Measurements from ENCODE around the gene COL1A2. TPM values are rescaled to one million over a fixed set of nuclear protein-coding genes. Genes with fewer than 3 reads are reported as not detected.

COL1A2 gene
- total RNA-seq, 2 donors from 2014 or later = 67.0 to 228 TPM

- Histone ChIP-seq H3K4me1 (no peaks in the 10 kb centered on the region), H3K36me3 (no peaks in the 10 kb centered on the region), H3K4me3 (no peak overlapping the region), H3K9me3 (no peaks in the 10 kb centered on the region), H3K27me3 (no peaks in the 10 kb centered on the region), H3K27ac (no peak overlapping the region)
- TF ChIP-seq CTCF (IDR thresholded peaks at IDR 0.05) = no peak
- DNase-seq (ENCODE audit: low spot score) = no peak
Measured at GRCh38 chr7:94354953-94355352, 39.7 kb upstream of the COL1A2 start.

- Histone ChIP-seq H3K36me3 (no peaks in the 10 kb centered on the region), H3K4me1 (no peaks in the 10 kb centered on the region), H3K27ac (no peak overlapping the region), H3K4me3 (no peak overlapping the region), H3K27me3 (no peaks in the 10 kb centered on the region), H3K9me3 (no peaks in the 10 kb centered on the region)
- TF ChIP-seq CTCF (IDR thresholded peaks at IDR 0.05) = no peak
- no peak for DNase-seq (ENCODE audit: low spot score)
Measured at GRCh38 chr7:94355454-94355853, 39.2 kb upstream of the COL1A2 start.

DNA sequence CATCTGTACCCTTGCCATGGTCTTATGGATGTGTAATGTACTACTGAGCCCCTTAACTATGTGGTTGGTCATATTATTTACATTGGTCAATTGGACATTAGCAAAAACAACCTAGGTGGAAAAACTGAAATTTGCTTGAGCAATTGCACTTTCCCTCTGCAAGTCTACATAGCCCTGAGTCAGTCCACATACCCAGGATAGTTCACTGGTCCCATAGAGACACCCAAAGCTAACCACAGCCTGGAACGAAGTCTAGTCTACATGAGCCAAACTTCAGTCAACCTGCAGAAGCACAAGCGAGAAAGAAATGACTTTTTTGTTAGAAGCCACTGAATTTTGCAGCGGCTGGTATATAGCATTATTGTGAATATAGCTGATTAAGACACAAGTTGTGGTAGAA lies 37.6 kb upstream of the COL1A2 start:
- no peak for DNase-seq (ENCODE audit: low spot score)
- no peaks in the 10 kb centered on the region for H3K36me3 ChIP-seq
- TF ChIP-seq CTCF (IDR thresholded peaks at IDR 0.05) = no peak

DNA sequence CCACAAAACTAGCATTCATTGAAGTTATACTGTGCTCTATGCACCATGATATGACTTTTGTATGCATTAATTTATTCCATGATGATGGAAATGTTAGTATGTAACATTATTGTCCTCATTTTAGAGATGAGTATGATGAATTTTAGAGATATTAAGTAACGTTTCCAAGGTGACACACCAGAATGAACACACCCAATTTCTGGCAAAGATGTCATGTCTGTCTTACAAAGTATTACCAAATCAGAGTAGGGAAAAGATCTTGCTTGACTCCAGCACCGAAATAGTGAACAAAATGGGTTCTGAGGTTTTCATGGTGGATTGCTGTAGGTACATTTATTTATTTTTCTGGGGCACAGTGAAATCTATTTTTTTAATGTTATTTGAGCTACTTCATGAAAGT lies 33.8 kb upstream of the COL1A2 start:
- no peaks in the 10 kb centered on the region for H3K27me3 ChIP-seq
- H3K27ac ChIP-seq = no peak overlapping the region
- H3K4me3 ChIP-seq = no peak overlapping the region
- H3K4me1 ChIP-seq = no peaks in the 10 kb centered on the region
- TF ChIP-seq CTCF (IDR thresholded peaks at IDR 0.05) = no peak
- no peaks in the 10 kb centered on the region for H3K9me3 ChIP-seq
- no peak for DNase-seq (ENCODE audit: low spot score)
- no peaks in the 10 kb centered on the region for H3K36me3 ChIP-seq

More for the DNA sequence above, 37.6 kb upstream of the COL1A2 start:
- no peak overlapping the region for H3K4me3 ChIP-seq
- no peaks in the 10 kb centered on the region for H3K27me3 ChIP-seq
- no peaks in the 10 kb centered on the region for H3K4me1 ChIP-seq
- H3K27ac ChIP-seq = no peak overlapping the region
- H3K9me3 ChIP-seq = no peaks in the 10 kb centered on the region

DNA sequence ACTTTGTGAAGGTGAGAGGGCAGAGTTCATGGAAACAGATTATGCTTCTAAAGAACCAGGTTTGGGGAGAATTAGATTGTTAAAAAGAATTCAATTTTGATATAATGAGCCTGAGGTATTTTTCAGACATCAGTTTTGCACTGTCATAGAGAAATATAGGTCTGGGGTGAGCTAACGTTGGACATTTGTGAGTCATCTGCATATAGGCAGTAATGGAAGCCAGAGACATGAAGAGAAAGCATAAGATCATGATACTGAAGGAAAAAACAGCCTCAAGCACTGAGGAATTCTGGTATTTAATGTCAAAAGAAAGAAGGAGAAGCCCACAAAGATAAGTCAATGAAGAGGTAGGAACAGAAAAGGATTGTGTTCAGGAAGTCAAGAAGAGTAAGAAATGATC lies 32.4 kb upstream of the COL1A2 start:
- no peak for TF ChIP-seq CTCF (IDR thresholded peaks at IDR 0.05)
- Histone ChIP-seq H3K36me3 (no peaks in the 10 kb centered on the region), H3K27ac (no peak overlapping the region)

GRCh38 chr7:94364816-94365215 lies 29.9 kb upstream of the COL1A2 start:
- Histone ChIP-seq H3K4me1 (peaks cover 0 to 15% of the 10 kb centered on the region in 2 donors), H3K4me3 (no peak overlapping the region), H3K27ac (no peak overlapping the region), H3K27me3 (no peaks in the 10 kb centered on the region), H3K9me3 (no peaks in the 10 kb centered on the region), H3K36me3 (no peaks in the 10 kb centered on the region)
- no peak for TF ChIP-seq CTCF (IDR thresholded peaks at IDR 0.05)
- no peak for DNase-seq (ENCODE audit: low spot score)

More for the DNA sequence above, 32.4 kb upstream of the COL1A2 start:
- H3K9me3 ChIP-seq = no peaks in the 10 kb centered on the region
- H3K27me3 ChIP-seq = no peaks in the 10 kb centered on the region
- DNase-seq (ENCODE audit: low spot score) = no peak
- H3K4me1 ChIP-seq = no peaks in the 10 kb centered on the region
- H3K4me3 ChIP-seq = no peak overlapping the region

Data from right atrium auricular region (tissue), 2 donors.